ENCODE results near the gene KCNH8.

The KCNH8 gene

GRCh38 chr3:19476281-19476680, 328.0 kb downstream of the KCNH8 start:
- Histone ChIP-seq H3K9me3 (ENCODE audit: insufficient read depth, low read length) (no peaks in the 10 kb centered on the region), H3K79me2 (ENCODE audit: low read length) (no peaks in the 10 kb centered on the region), H2AFZ (ENCODE audit: low read depth, low read length) (no peak overlapping the region), H3K36me3 (replicated peaks; ENCODE audit: low read depth, low read length) (no peaks in the 10 kb centered on the region), H3K27me3 (ENCODE audit: low read depth, low read length) (no peaks in the 10 kb centered on the region), H3K27ac (ENCODE audit: low read length) (no peak overlapping the region), H3K4me1 (ENCODE audit: low read length) (no peaks in the 10 kb centered on the region), H3K4me3 (ENCODE audit: low read length) (no peak overlapping the region), H3K4me2 (ENCODE audit: low read length) (no peak overlapping the region), H3K9ac (ENCODE audit: low read length) (no peak overlapping the region), H4K20me1 (ENCODE audit: insufficient read depth, low read length) (no peaks in the 10 kb centered on the region)
- TF ChIP-seq EZH2phosphoT487 (IDR thresholded peaks at IDR 0.05; ENCODE audit: low read depth): no peak

- no peaks in the 10 kb centered on the region for H4K20me1 ChIP-seq (ENCODE audit: insufficient read depth, low read length)
- H3K27ac ChIP-seq (ENCODE audit: low read length): no peak overlapping the region
- no peak overlapping the region for H2AFZ ChIP-seq (ENCODE audit: low read depth, low read length)
These were observed 337.0 kb downstream of the KCNH8 start for GRCh38 chr3:19485267-19485666.

GRCh38 chr3:19487386-19487785, 339.1 kb downstream of the KCNH8 start:
- H2AFZ ChIP-seq (ENCODE audit: low read depth, low read length): no peak overlapping the region
- H3K9ac ChIP-seq (ENCODE audit: low read length): no peak overlapping the region
- no peaks in the 10 kb centered on the region for H3K9me3 ChIP-seq (ENCODE audit: insufficient read depth, low read length)
- TF ChIP-seq CTCF (IDR thresholded peaks at IDR 0.05; ENCODE audit: low read depth, low read length) (no peak), EZH2phosphoT487 (IDR thresholded peaks at IDR 0.05; ENCODE audit: low read depth) (no peak)
- H4K20me1 ChIP-seq (ENCODE audit: insufficient read depth, low read length): no peaks in the 10 kb centered on the region
- H3K4me3 ChIP-seq (ENCODE audit: low read length): no peak overlapping the region
- no peak overlapping the region for H3K27ac ChIP-seq (ENCODE audit: low read length)
- no peaks in the 10 kb centered on the region for H3K4me1 ChIP-seq (ENCODE audit: low read length)
- no peaks in the 10 kb centered on the region for H3K27me3 ChIP-seq (ENCODE audit: low read depth, low read length)
- H3K4me2 ChIP-seq (ENCODE audit: low read length): no peak overlapping the region
- no peaks in the 10 kb centered on the region for H3K36me3 ChIP-seq (replicated peaks; ENCODE audit: low read depth, low read length)
- no peaks in the 10 kb centered on the region for H3K79me2 ChIP-seq (ENCODE audit: low read length)

More at GRCh38 chr3:19485267-19485666, 337.0 kb downstream of the KCNH8 start:
- no peak overlapping the region for H3K4me3 ChIP-seq (ENCODE audit: low read length)
- H3K4me1 ChIP-seq (ENCODE audit: low read length): no peaks in the 10 kb centered on the region
- no peaks in the 10 kb centered on the region for H3K9me3 ChIP-seq (ENCODE audit: insufficient read depth, low read length)
- no peaks in the 10 kb centered on the region for H3K27me3 ChIP-seq (ENCODE audit: low read depth, low read length)
- no peaks in the 10 kb centered on the region for H3K79me2 ChIP-seq (ENCODE audit: low read length)
- H3K9ac ChIP-seq (ENCODE audit: low read length): no peak overlapping the region
- H3K4me2 ChIP-seq (ENCODE audit: low read length): no peak overlapping the region
- no peak for TF ChIP-seq EZH2phosphoT487 (IDR thresholded peaks at IDR 0.05; ENCODE audit: low read depth)
- TF ChIP-seq CTCF (IDR thresholded peaks at IDR 0.05; ENCODE audit: low read depth, low read length): no peak
- H3K36me3 ChIP-seq (replicated peaks; ENCODE audit: low read depth, low read length): no peaks in the 10 kb centered on the region

- H2AFZ ChIP-seq (ENCODE audit: low read depth, low read length): no peak overlapping the region
- TF ChIP-seq EZH2phosphoT487 (IDR thresholded peaks at IDR 0.05; ENCODE audit: low read depth): no peak
- no peak for TF ChIP-seq CTCF (IDR thresholded peaks at IDR 0.05; ENCODE audit: low read depth, low read length)
- no peaks in the 10 kb centered on the region for H4K20me1 ChIP-seq (ENCODE audit: insufficient read depth, low read length)
- H3K79me2 ChIP-seq (ENCODE audit: low read length): no peaks in the 10 kb centered on the region
- no peaks in the 10 kb centered on the region for H3K4me1 ChIP-seq (ENCODE audit: low read length)
- H3K36me3 ChIP-seq (replicated peaks; ENCODE audit: low read depth, low read length): no peaks in the 10 kb centered on the region
- no peaks in the 10 kb centered on the region for H3K27me3 ChIP-seq (ENCODE audit: low read depth, low read length)
- H3K4me2 ChIP-seq (ENCODE audit: low read length): no peak overlapping the region
- no peak overlapping the region for H3K4me3 ChIP-seq (ENCODE audit: low read length)
- H3K27ac ChIP-seq (ENCODE audit: low read length): no peak overlapping the region
- H3K9ac ChIP-seq (ENCODE audit: low read length): no peak overlapping the region
- H3K9me3 ChIP-seq (ENCODE audit: insufficient read depth, low read length): no peaks in the 10 kb centered on the region
These were observed 340.6 kb downstream of the KCNH8 start for GRCh38 chr3:19488939-19489338.

- Histone ChIP-seq H3K79me2 (ENCODE audit: low read length) (no peaks in the 10 kb centered on the region), H3K4me2 (ENCODE audit: low read length) (no peak overlapping the region), H3K27ac (ENCODE audit: low read length) (no peak overlapping the region), H3K27me3 (ENCODE audit: low read depth, low read length) (no peaks in the 10 kb centered on the region), H3K4me3 (ENCODE audit: low read length) (no peak overlapping the region), H3K9me3 (ENCODE audit: insufficient read depth, low read length) (no peaks in the 10 kb centered on the region), H3K9ac (ENCODE audit: low read length) (no peak overlapping the region), H3K36me3 (replicated peaks; ENCODE audit: low read depth, low read length) (no peaks in the 10 kb centered on the region), H3K4me1 (ENCODE audit: low read length) (no peaks in the 10 kb centered on the region), H2AFZ (ENCODE audit: low read depth, low read length) (no peak overlapping the region), H4K20me1 (ENCODE audit: insufficient read depth, low read length) (no peaks in the 10 kb centered on the region)
- TF ChIP-seq CTCF (IDR thresholded peaks at IDR 0.05; ENCODE audit: low read depth, low read length) (no peak), EZH2phosphoT487 (IDR thresholded peaks at IDR 0.05; ENCODE audit: low read depth) (no peak)
These were observed 341.6 kb downstream of the KCNH8 start for GRCh38 chr3:19489936-19490335.

All from OCI-LY3 (cell line).